Fibroblast of the aortic adventitia (primary cell): ENCODE measurements around the gene TLE1. TPM values are rescaled to one million over a fixed set of nuclear protein-coding genes. Genes with fewer than 3 reads are reported as not detected.

ENCODE experiments used
- DNase-seq: peaks from one replicate; pipeline ENCODE4 v3.0.0-alpha.2; 2010; ENCODE audit warnings: low read depth
- H3K4me3 ChIP-seq: 2 replicates; pipeline ENCODE4 v1.5.1; 2011; ENCODE audit warnings: low read depth, mild to moderate bottlenecking, control low read depth, low read length, moderate library complexity
- CTCF ChIP-seq: IDR thresholded peaks from 2 replicates; pipeline ENCODE4 v1.5.1; 2011; ENCODE audit warnings: mild to moderate bottlenecking, low read length, control low read depth, inconsistent platforms; ENCODE audit not compliant: insufficient read depth
- total RNA-seq: library from RNA; depleted of rRNA; stranded (reverse); fragments of >200 nt; gene quantifications from 2 replicates; pipeline ENCODE4 v1.2.3, GENCODE V29; 2012; ENCODE audit warnings: low replicate concordance

TLE1 gene
- total RNA-seq, 1 donor = 49.5 TPM

- TF ChIP-seq CTCF = no peak
- H3K4me3 ChIP-seq = no peak overlapping the region
- DNase-seq = peak; percentile 39
Observed at GRCh38 chr9:81619353-81620001, 69.9 kb downstream of the TLE1 start.

- H3K4me3 ChIP-seq = no peak overlapping the region
- DNase-seq = no peak
- no peak for TF ChIP-seq CTCF
Observed at GRCh38 chr9:81618923-81619322, 70.4 kb downstream of the TLE1 start.

- H3K4me3 ChIP-seq = no peak overlapping the region
- no peak for TF ChIP-seq CTCF
- DNase-seq = no peak
Observed at GRCh38 chr9:81616141-81616540, 73.2 kb downstream of the TLE1 start.

DNA sequence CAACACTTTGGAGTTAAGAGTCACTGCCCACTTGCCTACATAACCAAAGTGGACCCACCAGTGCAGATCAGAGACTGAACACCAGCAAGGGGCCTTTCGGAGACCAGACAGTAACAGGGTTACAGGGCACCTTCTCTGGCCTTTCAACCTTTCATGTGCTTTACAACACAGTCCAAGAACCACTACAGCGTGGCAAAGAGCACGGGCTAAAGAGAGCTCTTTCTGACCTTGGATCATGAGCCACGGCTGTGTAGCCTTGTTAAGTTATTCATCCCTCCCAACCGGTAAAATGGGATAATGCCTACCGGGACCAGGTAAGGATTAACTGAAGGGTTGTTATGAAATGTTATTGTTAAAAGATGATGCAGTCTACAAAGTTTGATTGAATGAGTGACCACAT is 75.0 kb downstream of the TLE1 start:
- no peak for DNase-seq
- H3K4me3 ChIP-seq = no peak overlapping the region
- TF ChIP-seq CTCF = no peak

DNA sequence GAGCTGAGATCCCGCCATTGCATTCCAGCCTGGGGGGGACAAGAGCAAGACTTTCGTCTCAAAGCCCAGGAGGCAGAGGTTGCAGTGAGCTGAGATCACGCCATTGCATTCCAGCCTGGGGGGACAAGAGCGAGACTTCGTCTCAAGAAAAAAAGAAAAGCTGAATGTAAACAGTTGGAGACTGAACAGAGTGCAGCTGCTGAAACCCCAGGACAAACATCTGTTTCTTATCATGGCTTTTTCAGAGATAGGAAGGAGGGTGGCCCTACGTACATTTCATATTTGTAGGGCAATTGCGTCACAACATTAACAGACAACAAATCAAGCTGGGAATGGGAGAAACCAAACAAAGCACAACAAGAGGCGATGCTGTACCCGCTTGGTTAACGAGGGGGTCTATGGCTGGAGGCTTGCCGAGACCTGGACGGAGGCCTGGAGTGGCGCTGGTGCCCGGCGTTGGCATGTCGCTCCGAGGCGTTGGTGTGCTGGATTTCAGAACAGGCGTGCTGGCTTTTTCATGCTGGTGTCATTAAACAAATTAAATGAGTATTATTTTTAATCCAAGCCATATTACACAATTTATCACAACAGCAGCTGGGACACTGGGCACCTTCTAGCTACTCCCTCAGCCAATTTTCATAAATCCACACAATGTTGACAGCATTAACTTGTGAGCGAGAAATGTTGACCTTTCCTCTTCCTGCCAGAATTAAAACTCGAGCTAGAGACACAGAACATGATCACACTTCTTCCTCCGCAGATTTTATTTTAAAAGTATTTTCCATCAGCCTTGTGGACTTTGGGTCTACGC is 76.1 kb downstream of the TLE1 start:
- peak; percentile 94 for DNase-seq
- TF ChIP-seq CTCF = no peak
- H3K4me3 ChIP-seq = no peak overlapping the region

GRCh38 chr9:81611664-81612063 is 77.7 kb downstream of the TLE1 start:
- no peak overlapping the region for H3K4me3 ChIP-seq
- TF ChIP-seq CTCF = no peak
- DNase-seq = no peak
